GM23338 (cell line): ENCODE measurements around the gene SLC39A11. TPM values are rescaled to one million over a fixed set of nuclear protein-coding genes. Genes with fewer than 3 reads are reported as not detected.

Experiments
- ATAC-seq: fragments of 200-7000 bp; cut with Tn5 transposase; 3 replicates; pipeline ENCODE4 v1.9.1; 2020
- DNase-seq: peaks from one replicate; pipeline ENCODE4 v3.0.0-alpha.2; 2015; ENCODE audit warnings: low spot score
- H2AFZ ChIP-seq: fragments of 200-600 bp; sonication (generic); 2 replicates; pipeline ENCODE4 v1.8.0; 2016; ENCODE audit warnings: antibody characterized with exemption, mild to moderate bottlenecking, moderate library complexity
- H3F3A ChIP-seq: fragments of 200-600 bp; sonication (generic); replicated peaks from 2 replicates; pipeline ENCODE4 v1.8.0; 2017; ENCODE audit warnings: antibody characterized with exemption, mixed run types, low read depth
- H3K27ac ChIP-seq: fragments of 200-600 bp; sonication (generic); 2 replicates; pipeline ENCODE4 v1.6.1; 2016; ENCODE audit warnings: low read depth
- H3K27me3 ChIP-seq: fragments of 200-600 bp; sonication (generic); 2 replicates; pipeline ENCODE4 v1.8.0; 2016; ENCODE audit warnings: mild to moderate bottlenecking, mixed run types, moderate library complexity; ENCODE audit not compliant: insufficient read depth
- H3K36me3 ChIP-seq: fragments of 200-600 bp; sonication (generic); 2 replicates; pipeline ENCODE4 v1.8.0; 2016; ENCODE audit warnings: mild to moderate bottlenecking; ENCODE audit not compliant: insufficient read depth
- H3K4me1 ChIP-seq: fragments of 200-600 bp; sonication (generic); 2 replicates; pipeline ENCODE4 v1.8.0; 2016; ENCODE audit warnings: mild to moderate bottlenecking, moderate library complexity; ENCODE audit not compliant: insufficient read depth
- H3K4me2 ChIP-seq: fragments of 200-600 bp; sonication (generic); 2 replicates; pipeline ENCODE4 v1.7.1; 2017; ENCODE audit warnings: mixed run types
- H3K4me3 ChIP-seq: fragments of 200-600 bp; sonication (generic); 2 replicates; pipeline ENCODE4 v1.6.1; 2016; ENCODE audit warnings: mixed run types
- H3K79me2 ChIP-seq: fragments of 200-600 bp; sonication (generic); replicated peaks from 2 replicates; pipeline ENCODE4 v1.8.0; 2017; ENCODE audit warnings: mild to moderate bottlenecking; ENCODE audit not compliant: insufficient read depth
- H3K9me2 ChIP-seq: fragments of 200-600 bp; sonication (generic); 2 replicates; pipeline ENCODE4 v1.8.0; 2017; ENCODE audit not compliant: insufficient read depth
- H4K20me1 ChIP-seq: fragments of 200-600 bp; sonication (generic); replicated peaks from 2 replicates; pipeline ENCODE4 v1.8.0; 2017; ENCODE audit warnings: mild to moderate bottlenecking; ENCODE audit not compliant: insufficient read depth
- H3K27ac Mint-ChIP-seq: 2 replicates; pipeline ENCODE4 v1.8.0; 2020; ENCODE audit warnings: inconsistent platforms, mild to moderate bottlenecking, moderate library complexity, mixed read lengths
- H3K27me3 Mint-ChIP-seq: 3 replicates; pipeline ENCODE4 v1.8.0; 2022; ENCODE audit warnings: low read depth, mild to moderate bottlenecking, moderate library complexity, mixed read lengths, inconsistent platforms; ENCODE audit not compliant: insufficient read depth, poor library complexity
- H3K36me3 Mint-ChIP-seq: 3 replicates; pipeline ENCODE4 v1.8.0; 2021; ENCODE audit warnings: low read depth, mild to moderate bottlenecking, inconsistent platforms, moderate library complexity, mixed read lengths
- H3K4me1 Mint-ChIP-seq: 3 replicates; pipeline ENCODE4 v1.8.0; 2020; ENCODE audit warnings: mild to moderate bottlenecking, inconsistent platforms, mixed read lengths
- H3K4me3 Mint-ChIP-seq: 3 replicates; pipeline ENCODE4 v1.8.0; 2021; ENCODE audit warnings: moderate library complexity, mild to moderate bottlenecking, inconsistent platforms, mixed read lengths
- H3K9me3 Mint-ChIP-seq: 3 replicates; pipeline ENCODE4 v1.8.0; 2020; ENCODE audit warnings: moderate library complexity, mild to moderate bottlenecking, inconsistent platforms, mixed read lengths
- ETS1 ChIP-seq: IDR thresholded peaks from 2 replicates; pipeline ENCODE4 v1.6.1; 2016; ENCODE audit warnings: antibody characterized with exemption
- EZH2 ChIP-seq: fragments of 200-600 bp; sonication (generic); IDR thresholded peaks from one replicate; pipeline ENCODE4 v1.8.0; 2017; ENCODE audit warnings: antibody characterized with exemption, mild to moderate bottlenecking, low read depth; ENCODE audit not compliant: unreplicated experiment
- EZH2phosphoT487 ChIP-seq: fragments of 200-600 bp; sonication (generic); IDR thresholded peaks from one replicate; pipeline ENCODE4 v1.8.1; 2018; ENCODE audit warnings: antibody characterized with exemption; ENCODE audit not compliant: unreplicated experiment
- NANOG ChIP-seq: IDR thresholded peaks from 2 replicates; pipeline ENCODE4 v1.6.1; 2016; ENCODE audit warnings: antibody characterized with exemption, borderline replicate concordance
- POLR2AphosphoS5 ChIP-seq: IDR thresholded peaks from 2 replicates; pipeline ENCODE4 v1.6.1; 2016; ENCODE audit warnings: antibody characterized with exemption, low read depth
- STAT1 ChIP-seq: IDR thresholded peaks from one replicate; pipeline ENCODE4 v1.6.1; 2016; ENCODE audit warnings: antibody characterized with exemption; ENCODE audit not compliant: unreplicated experiment
- ZNF331 ChIP-seq: fragments of 250-450 bp; sonication (Bioruptor Pico); IDR thresholded peaks from 2 replicates; pipeline ENCODE4 v1.5.0; 2020; ENCODE audit warnings: low read depth, mild to moderate bottlenecking, moderate library complexity
- ZNF462 ChIP-seq: fragments of 250-450 bp; sonication (Bioruptor Pico); IDR thresholded peaks from 2 replicates; pipeline ENCODE4 v1.5.0; 2020; ENCODE audit warnings: mild to moderate bottlenecking, moderate library complexity
- polyA plus RNA-seq: library from polyadenylated mRNA; unstranded; fragments of >200 nt; fragmentation: Nextera tagmentation; extraction: Ambion mirVana; gene quantifications from 2 replicates; pipeline ENCODE4 v1.2.1, GENCODE V29; 2016
- total RNA-seq: library from RNA; depleted of rRNA; stranded (reverse); fragments of >200 nt; shearing (Covaris generic); gene quantifications from 2 replicates; pipeline ENCODE4 v1.2.3, GENCODE V29; 2014

SLC39A11 gene
- total and polyA plus RNA-seq, 2 experiments from 2014 or later, result 10.8 to 18.1 TPM

GRCh38 chr17:72614871-72615626 is 477.4 kb downstream of the SLC39A11 start (continued):
- TF ChIP-seq ZNF462 (CRISPR knock-in tag), result no peak
- no peak for TF ChIP-seq EZH2
- TF ChIP-seq ZNF331 (CRISPR knock-in tag), result no peak

- no peaks in the 10 kb centered on the region for H3K36me3 ChIP-seq
- no peaks in the 10 kb centered on the region for H4K20me1 ChIP-seq
- Mint-ChIP-seq H3K27ac (no peak overlapping the region), H3K4me1 (peaks cover 21% of the 10 kb centered on the region; the same call in 2 of the 3 replicates), H3K4me3 (no peak overlapping the region), H3K9me3 (no peaks in the 10 kb centered on the region), H3K27me3 (peaks cover 7% of the 10 kb centered on the region), H3K36me3 (no peaks in the 10 kb centered on the region)
- ATAC-seq, result no peak
- H3K4me2 ChIP-seq, result 0 out of 2 replicates have a peak overlapping the region, but pooled peaks have one; percentile 34
- no peaks in the 10 kb centered on the region for H3F3A ChIP-seq
- H2AFZ ChIP-seq, result peak overlapping the region; percentile 43; the same call in 1 of the 2 replicates
- H3K4me1 ChIP-seq, result 0 out of 2 replicates have a peak, but pooled peaks cover 8% of the 10 kb centered on the region
- DNase-seq, result no peak
- H3K79me2 ChIP-seq, result no peaks in the 10 kb centered on the region
- H3K27ac ChIP-seq, result no peak overlapping the region
- no peaks in the 10 kb centered on the region for H3K27me3 ChIP-seq
- no peak overlapping the region for H3K4me3 ChIP-seq
- H3K9me2 ChIP-seq, result no peaks in the 10 kb centered on the region
- no peak for TF ChIP-seq NANOG
- no peak for TF ChIP-seq STAT1
- TF ChIP-seq POLR2AphosphoS5, result no peak
- no peak for TF ChIP-seq ETS1
- no peak for TF ChIP-seq EZH2phosphoT487
- no peak for TF ChIP-seq ZNF462 (CRISPR knock-in tag)
Observed at GRCh38 chr17:72614476-72614870, 478.0 kb downstream of the SLC39A11 start.
